Pulmonary artery endothelial cell (primary cell): Measurements from ENCODE around the gene WDFY2. TPM values are rescaled to one million over a fixed set of nuclear protein-coding genes. Genes with fewer than 3 reads are reported as not detected.

ENCODE experiments used
- DNase-seq: peaks from one replicate; pipeline ENCODE4 v3.0.0-alpha.2; 2011; ENCODE audit warnings: low read depth, low spot score
- total RNA-seq: library from RNA; depleted of rRNA; stranded (reverse); fragments of >200 nt; gene quantifications from 2 replicates; pipeline ENCODE4 v1.2.3, GENCODE V29; 2014

The WDFY2 gene
- total RNA-seq, 1 donor from 2014 or later: 1.7 TPM

DNA sequence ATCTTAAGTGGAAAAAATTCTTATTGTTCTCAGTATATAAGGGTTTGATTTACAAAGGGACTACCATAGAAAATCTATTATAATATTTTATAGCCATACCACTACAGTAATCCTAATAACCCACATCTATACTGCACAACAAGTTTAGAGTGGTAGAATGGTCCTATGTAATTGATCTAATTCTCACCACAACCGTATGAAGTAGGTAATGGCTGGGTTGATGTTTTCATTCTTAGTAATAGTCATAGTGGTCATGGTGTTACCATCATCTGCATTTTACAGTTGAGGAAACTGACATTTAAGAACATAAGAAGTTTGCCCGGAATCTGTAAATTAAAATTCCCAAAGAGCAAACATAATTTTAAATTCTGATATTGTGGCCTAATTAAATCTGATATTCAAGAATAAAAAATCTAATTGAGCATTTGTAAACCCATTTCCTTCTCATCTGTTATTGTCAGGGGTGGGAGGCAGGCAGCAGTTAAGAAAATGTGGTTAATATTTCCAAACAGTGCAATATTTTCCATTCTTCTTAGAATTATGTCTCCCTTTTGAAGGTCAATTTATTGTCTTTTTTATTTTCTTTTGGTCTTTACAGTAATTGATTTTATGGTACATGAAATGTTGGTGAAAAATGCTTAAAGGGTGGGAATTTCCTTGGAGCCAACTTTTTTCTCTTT is 154.1 kb downstream of the WDFY2 start:
- DNase-seq: no peak

DNA sequence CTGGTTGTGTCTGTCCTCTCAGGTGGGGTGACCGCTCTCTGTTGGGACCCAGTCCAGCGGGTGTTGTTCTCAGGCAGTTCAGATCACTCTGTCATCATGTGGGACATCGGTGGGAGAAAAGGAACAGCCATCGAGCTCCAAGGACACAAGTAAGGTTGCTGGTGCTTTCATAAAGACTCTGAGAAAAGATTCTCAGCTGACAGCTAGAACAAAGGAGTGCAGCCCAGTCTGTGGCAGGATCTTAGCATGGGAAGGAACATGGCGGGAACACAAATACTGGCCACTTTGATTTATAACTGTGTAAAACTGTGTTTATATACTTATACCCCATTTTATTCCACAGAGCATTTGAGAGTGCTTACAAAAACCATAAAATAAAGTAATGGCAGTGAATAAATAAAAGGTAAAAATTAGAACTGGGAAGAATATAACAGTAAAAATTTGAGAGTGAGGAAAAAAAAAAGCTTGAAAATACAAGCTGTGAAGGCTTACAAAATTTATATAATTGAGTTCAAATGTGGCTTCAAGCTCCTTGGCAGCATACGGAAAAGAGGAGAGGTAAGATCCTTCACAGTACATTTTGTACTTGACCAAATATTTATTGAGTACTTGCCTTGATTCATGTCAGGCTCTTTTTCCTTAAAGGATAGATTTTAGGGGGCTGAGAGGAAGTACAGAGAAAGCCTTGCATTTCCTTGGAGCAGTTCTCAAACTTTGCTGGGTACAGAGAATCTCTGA is 154.9 kb downstream of the WDFY2 start:
- no peak for DNase-seq

DNA sequence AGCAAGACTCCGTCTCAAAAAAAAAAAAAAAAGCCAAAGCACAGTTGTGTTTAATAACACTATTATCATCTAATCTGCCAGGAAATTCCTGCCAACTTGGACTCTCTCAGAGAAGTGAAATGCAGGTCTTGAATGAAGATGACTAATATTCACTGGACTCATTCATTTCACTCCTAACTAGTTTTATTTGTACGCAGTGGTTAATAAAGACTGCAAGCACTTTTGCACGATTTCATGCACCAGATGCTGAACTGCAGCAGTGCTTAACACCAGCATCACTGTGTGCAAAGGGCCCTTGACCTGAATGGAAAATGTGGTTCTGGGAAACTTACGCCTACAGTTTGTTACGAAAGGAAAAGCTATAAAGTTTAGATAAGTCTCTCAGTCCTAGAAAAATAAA is 156.4 kb downstream of the WDFY2 start:
- no peak for DNase-seq

DNA sequence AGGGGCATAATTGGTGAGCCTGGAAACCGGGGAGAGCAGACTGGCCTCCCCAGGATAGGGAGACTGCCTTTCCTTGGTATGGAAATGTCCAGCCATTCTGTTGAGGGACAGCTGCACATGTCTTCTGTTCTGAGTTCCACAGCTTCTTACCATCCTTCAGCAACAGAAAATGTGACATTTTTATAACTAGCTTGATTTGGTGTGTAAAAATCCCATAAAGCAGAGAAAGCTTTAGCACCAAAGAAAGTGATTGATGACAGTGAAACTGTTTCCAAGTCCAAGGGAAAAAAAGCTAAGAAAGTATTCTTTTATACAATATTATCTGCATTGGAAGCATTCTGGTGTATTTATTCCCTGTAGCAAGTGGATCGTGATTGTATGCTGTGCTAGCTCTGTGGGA is 157.8 kb downstream of the WDFY2 start:
- DNase-seq: no peak

DNA sequence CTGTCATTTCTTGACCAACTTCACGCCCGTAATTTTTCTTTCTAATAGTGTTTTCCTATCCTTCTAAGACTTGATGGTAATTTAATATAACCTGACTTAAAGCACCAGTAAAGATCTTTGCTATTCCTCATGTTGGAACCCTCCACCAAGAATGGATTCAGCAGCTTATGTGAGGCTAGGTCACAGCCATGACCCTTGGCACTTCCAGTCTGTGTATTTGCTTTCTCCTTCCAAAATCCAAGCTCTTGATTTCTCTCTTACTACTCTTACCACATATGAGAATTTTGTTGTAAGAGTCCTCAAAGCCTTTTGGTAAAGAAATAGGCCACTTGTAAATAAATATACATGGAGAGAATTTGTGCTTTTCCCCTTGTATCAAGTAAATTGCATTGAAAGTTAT is 158.3 kb downstream of the WDFY2 start:
- DNase-seq: no peak

DNA sequence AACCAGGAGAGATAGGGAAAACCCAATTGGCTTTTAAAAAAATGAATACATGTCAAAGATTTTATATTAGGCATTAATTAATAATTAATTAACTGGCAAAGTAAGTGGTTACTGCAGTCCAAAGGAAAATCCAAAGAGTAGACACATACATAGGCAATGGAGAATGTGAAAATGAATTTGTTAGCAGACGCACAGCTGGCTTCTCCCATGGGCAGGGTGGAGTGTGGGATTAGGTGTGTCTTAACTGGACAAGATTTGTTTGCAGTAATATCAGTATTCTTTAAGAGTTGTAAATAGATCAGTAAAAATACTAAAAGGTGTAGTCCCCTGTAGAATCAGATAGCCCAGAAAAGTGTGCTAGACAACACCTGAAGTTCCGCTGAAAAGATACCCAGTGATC is 161.0 kb downstream of the WDFY2 start:
- DNase-seq: no peak

DNA sequence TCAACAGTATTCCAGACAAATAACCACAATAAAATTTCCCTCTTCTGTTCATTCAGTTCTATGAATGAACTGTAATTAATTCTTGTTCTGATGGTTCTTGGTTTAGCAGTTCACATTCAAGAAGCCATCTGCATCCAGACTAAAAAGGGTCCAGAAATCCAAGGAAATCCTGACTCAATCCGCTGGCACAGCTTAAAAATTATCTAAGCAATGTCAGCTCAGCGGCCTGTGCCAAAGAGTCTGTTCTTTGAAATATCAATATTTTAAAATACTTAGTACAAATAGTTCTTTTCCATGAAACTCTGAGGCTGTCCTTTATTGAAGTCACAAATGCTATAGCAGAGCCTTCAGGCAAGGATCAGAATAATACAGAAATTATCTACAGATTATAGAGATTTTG is 162.5 kb downstream of the WDFY2 start:
- no peak for DNase-seq

DNA sequence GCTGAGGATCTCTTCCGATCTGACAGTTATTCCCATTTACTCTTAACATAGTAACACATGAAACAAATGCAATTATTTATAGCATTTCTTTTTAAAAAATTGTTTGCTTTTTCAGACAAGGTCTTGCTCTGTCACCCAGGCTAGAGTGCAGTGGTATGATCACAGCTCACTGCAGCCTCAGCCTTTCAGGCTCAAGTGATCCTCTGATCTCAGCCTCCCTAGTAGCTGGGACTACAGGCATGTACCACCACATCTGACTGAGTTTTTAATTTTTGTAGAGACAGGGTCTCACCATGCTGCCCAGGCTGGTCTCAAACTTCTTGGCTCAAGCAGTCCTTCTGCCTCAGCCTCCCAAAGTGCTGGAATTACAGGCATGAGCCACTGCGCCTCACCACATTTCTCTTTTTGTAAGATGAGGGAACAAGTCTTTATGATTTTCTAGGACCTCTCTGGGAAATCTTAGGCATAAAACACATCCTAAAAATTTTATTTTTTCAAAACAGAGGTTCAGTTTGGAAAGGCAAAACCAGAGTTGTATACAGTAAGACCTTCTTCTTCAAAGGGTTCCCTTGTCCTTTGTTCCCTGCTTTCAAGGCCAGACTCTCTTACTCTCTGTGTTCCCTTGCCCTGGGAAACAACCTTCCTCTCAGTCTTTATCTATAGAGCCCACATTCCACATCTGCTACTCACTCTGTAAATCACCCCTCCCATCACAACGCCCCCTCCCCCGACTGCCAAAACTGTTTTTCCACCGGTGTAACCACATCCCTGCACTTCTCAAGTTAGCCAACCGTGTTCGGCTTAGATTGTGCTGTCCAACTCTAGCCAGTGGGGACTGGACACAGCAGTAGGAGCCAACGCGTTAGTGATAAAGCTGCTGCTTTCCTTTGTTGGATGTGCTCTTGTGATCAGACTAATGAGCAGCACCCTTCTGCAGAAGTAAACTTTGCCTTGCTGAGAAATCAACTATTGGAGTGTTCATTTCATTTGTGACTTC is 163.5 kb downstream of the WDFY2 start:
- no peak for DNase-seq

DNA sequence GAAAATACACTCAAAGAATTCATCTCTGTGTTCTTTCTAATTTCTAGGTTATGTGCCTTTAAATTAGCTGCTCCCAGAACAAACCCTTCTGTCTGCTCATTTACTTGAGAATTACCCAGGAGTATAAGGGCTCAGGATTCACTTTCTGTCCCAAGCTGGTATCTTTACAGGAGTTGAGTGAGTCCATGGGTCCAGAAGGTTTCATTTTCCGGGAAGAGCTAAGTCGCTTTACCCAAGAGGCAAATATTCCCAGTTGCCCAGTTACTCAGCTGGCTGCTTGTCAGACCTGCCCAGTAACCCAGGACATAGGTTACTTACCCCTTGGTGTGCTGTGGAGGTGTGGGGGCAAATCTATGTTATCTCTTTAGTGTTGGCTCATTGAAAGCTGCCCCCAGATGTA is 172.4 kb downstream of the WDFY2 start:
- DNase-seq: no peak

DNA sequence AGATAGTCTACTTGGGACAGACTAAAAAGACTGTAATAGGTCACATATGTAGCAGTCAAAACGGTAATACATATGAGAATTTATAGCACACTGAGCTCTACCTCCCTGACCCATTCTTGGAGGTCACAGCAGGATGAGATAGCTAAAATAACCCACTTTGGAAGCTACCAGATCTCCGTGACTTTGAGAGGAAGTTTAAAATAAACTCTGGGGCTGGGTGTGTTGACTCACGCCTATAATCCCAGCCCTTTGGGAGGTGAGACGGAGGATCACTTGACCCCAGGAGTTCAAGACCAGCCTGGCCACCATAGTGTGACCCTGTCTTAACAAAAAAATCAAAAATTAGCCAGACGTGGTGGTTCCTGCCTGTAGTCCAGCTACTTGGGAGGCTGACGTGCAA is 174.4 kb downstream of the WDFY2 start:
- no peak for DNase-seq

DNA sequence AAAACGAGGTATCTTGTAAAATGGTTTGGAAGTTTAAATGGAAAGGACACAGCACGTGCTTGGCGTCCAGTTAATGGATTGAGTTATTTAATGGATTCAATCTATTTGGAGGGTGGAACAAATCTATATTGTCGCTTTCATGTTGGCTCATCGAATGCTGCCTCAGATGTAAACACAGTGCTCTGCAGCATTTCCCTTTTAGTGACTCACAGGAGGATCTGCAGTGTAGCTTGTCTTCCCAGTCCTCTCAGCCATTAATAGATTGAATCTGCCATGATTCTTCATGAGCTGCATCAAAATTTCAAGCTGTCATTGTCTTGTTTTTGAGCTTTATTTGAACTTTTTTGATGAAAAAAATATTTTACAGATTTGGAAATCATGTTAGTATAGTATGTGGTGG is 175.0 kb downstream of the WDFY2 start:
- no peak for DNase-seq

DNA sequence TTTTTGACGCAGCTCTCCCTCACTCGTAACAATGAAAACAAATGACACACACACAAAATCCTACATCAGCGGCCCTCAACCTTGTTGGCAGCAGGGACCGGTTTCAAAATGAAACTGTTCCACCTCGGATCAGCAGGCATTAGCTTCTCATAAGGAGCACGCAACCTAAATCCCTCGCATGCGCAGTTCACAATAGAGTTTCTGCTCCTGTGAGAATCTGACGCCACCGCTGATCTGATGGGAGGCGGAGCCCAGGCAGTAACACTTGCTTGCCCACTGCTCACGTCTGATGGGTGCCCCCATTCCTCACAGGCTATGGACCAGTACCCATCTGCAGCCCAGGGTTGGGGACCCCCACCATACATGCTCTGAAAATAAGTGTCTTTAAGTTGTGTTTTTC is 176.3 kb downstream of the WDFY2 start:
- DNase-seq: no peak

DNA sequence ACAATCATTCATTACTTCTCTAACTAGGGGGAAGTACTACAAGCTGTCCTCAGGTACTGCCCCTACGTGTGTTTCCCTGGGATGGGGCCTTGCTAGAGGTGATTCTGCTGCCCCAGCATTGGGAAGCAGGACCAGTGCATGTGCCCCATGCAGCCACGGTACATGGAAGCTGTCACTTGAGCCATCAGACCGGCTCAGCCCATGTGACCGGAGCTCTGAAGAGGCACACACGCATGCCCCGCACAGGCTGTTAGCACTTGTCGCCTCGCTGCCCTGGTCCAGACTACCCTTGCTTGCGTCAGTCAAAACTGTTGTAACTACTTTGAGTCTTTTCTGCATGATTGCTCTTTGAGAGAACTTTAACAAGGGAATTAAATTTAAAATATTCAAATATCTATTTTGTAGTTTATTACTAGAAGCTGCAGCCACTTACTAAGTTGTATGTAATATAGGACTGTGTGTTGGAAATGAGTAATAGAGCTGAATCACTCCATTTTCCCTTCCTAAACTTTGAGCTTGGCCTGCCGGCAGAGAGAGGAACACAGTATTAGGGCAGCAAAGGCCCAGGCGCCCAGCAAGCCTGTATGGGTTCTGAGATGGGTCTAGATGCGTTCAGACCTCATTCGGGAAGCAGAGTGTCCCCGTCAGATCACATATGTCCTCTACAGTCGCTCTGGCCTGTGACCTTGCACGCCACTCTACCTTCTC is 177.5 kb downstream of the WDFY2 start:
- DNase-seq: no peak

DNA sequence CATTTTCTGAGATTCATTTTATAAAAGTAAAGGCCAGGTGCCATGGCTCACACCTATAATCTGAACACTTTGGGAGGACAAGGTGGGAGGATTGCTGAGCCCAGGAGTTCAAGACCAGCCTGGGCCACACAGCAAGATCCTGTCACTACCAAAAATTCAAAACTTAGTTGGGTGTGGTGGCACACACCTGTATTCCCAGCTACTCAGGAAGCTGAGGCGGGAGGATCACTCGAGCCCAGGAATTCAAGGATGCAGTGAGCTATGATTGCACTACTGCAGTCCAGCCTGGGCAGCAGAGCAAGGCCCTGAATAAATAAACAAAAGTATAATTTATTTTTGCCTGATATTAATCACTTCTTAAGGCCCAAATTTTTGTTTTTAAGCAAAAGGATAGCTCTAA is 179.2 kb downstream of the WDFY2 start:
- DNase-seq: no peak

DNA sequence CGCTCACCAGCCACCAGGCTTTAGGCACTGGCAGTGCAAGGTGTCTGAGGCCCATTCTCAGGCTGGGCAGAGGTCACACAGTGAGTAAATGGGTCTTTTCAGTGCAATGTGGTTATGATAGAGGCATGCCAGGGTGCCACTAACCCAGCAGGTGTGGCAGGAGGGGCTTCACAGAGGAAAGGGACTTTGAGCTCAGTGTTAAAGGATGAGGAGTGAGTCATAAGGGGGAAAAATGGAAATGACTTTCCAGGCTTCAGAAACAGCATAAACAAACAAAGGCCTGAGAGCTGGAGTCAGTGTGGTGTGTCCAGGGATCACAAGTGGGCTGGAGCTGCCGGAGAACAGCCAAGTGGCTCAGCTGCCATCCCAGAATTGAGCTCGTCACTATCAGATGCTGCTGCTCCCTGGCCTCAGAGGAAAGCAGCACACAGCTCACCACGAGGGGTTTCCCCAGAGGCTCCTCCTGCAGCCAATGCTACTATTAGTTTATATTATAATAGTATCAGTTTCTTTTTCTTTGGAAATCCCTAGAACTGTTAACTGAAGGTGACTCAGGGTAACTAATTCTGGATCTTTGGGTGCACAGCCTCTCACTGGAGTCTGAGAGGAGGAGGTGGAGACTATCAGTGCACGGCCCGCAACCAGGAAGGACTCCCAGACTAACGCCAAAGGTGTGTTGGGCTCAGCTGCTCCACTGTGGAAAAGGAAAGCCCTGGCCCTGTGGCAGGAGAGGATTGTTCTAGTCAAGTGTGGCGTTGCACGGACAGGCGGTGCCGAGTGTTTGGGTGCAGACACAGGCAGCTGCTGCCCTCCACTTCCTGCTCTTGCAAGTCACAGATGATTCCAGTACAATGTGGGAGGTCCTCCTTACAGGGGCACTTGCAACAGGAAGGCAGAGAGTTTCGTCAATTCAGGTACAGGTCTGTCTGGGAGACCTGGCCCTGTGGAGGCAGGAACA is 180.2 kb downstream of the WDFY2 start:
- peak; percentile 24 for DNase-seq

DNA sequence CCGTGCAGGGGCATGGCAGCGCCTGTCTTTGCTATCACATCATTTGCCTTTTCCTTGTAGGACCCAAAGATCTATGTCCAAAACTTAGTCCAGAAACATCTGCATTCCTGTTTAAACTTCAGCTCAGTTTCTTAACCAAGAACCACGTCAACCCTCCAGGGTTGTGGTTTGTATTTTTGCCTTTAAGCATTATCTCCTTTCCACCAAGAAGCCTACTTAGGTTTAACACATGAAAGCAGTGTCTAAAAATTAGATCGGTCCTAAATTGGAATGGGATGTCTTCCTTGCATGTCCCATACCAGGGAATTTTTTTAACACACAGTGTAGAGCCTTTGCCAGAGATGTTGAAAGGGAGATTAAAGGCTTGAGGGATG is 180.9 kb downstream of the WDFY2 start:
- DNase-seq: no peak

DNA sequence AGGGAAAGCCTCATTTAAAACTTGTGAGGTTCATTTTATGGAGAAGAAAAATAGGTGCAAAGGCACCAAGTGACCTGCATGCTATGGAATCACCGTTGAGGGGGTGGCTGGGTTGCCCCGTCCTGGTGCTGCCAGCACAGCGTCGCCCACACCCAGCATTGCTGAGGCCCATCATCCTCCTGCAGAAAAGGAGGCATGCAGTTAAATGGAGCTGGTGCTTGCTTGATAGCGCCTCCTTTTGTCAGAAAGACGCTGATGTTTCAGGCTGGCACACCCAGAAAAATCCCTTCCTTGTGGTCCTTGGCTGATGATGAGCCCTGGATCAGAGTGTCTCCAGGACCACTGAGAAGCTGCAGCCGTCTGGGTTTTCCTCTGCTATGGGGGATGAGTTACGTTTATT is 182.8 kb downstream of the WDFY2 start:
- DNase-seq: no peak

DNA sequence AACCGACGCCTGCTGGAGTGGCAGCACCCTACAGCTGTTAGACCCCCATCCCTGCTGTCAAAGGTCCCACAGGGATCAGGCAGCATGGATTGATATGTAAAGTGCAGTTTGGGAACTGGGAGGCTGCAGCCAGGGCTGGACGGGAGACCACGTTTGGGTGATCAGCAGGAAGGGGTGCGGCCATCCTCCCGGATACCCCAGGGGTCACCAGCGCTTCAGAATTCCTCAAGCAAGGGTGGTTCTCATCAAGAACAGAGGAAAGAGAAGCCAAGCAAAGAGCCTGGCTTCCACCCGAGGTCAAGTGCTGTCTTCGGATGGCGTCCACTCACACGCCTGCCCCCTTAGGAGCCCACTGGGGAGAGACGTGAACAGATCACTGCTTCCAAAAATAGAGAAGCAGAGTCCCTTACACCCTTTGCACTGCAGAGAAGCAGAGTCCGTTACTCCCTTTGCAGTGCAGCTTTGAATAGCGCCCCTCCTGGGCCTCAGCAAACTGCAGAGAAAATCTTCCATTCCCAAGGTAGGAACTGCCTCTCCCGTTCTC is 184.2 kb downstream of the WDFY2 start:
- no peak for DNase-seq

DNA sequence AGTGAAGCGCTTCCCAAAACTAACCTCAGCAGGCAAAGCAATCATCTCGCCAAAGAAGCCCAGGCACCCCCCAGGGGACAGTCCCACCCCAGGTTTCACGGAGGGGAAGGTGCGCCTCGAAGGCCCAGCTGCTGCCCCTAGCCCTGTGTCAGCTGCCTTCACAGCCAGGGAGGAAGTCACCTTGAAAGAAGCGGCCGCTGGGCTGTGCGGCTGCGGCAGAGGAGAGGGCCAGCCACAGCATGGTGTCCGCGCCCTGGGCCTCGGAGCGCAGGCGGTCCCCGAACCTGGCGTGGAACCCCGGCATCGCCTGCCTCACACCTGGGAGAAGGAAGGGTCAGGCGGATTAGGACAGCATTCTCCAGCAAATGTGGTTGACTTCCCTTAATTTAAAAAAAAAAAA is 184.7 kb downstream of the WDFY2 start:
- no peak for DNase-seq
